Stimulated activated CD4-positive, alpha-beta T cell treated with anti-CD3 and anti-CD28 coated beads, Interleukin-1b, Interleukin-23, amount 100 ng/mL, for 1 hour (primary cell): ENCODE data around the gene CHN1.

Experiments used
- DNase-seq, 2 donors: peaks; one replicate each; pipeline ENCODE4 v3.0.0-alpha.2; 2020; ENCODE audit warnings: low read depth in 2 of 2

Gene CHN1

GRCh38 chr2:175010848-175011254 is 5.7 kb upstream of the CHN1 start:
- no peak for DNase-seq

GRCh38 chr2:175009917-175010621 is 4.9 kb upstream of the CHN1 start:
- no peak for DNase-seq

- no peak for DNase-seq
Observed at GRCh38 chr2:175008801-175009495, 3.8 kb upstream of the CHN1 start.

- no peak for DNase-seq
Observed at GRCh38 chr2:175008009-175008408, 2.8 kb upstream of the CHN1 start.

GRCh38 chr2:175007510-175007909 is 2.3 kb upstream of the CHN1 start:
- DNase-seq, result no peak

GRCh38 chr2:175006281-175006680 is 1.1 kb upstream of the CHN1 start:
- no peak for DNase-seq

- no peak for DNase-seq
Observed at GRCh38 chr2:175005733-175006264, 618 bp upstream of the CHN1 start.

- DNase-seq, result no peak
Observed at GRCh38 chr2:175004730-175004979, 526 bp downstream of the CHN1 start.

- no peak for DNase-seq
Observed at GRCh38 chr2:175003875-175004729, 1.1 kb downstream of the CHN1 start.

GRCh38 chr2:175002547-175003274 is 2.5 kb downstream of the CHN1 start:
- no peak for DNase-seq

- no peak for DNase-seq
Observed at GRCh38 chr2:175001566-175001965, 3.6 kb downstream of the CHN1 start.

GRCh38 chr2:174997110-174997509 is 8.1 kb downstream of the CHN1 start:
- DNase-seq, result no peak

GRCh38 chr2:174996622-174997021 is 8.6 kb downstream of the CHN1 start:
- DNase-seq, result no peak

- DNase-seq, result no peak
Observed at GRCh38 chr2:174994381-174994780, 10.8 kb downstream of the CHN1 start.

- no peak for DNase-seq
Observed at GRCh38 chr2:174992886-174993285, 12.3 kb downstream of the CHN1 start.

GRCh38 chr2:174985614-174986013 is 19.6 kb downstream of the CHN1 start:
- DNase-seq, result no peak

- no peak for DNase-seq
Observed at GRCh38 chr2:174984561-174984960, 20.6 kb downstream of the CHN1 start.

- no peak for DNase-seq
Observed at GRCh38 chr2:174981331-174981730, 23.9 kb downstream of the CHN1 start.

- no peak for DNase-seq
Observed at GRCh38 chr2:174979996-174980395, 25.2 kb downstream of the CHN1 start.

- DNase-seq, result no peak
Observed at GRCh38 chr2:174977364-174977763, 27.8 kb downstream of the CHN1 start.

- no peak for DNase-seq
Observed at GRCh38 chr2:174974131-174974530, 31.1 kb downstream of the CHN1 start.

- no peak for DNase-seq
Observed at GRCh38 chr2:174972924-174973323, 32.3 kb downstream of the CHN1 start.
